Measurements from ENCODE around the gene BMPR1A. TPM values are rescaled to one million over a fixed set of nuclear protein-coding genes. Genes with fewer than 3 reads are reported as not detected.

Gene BMPR1A
- total and polyA plus RNA-seq, 4 experiments from 2014 or later, result 4.7 to 21.0 (median 10.4) TPM

DNA sequence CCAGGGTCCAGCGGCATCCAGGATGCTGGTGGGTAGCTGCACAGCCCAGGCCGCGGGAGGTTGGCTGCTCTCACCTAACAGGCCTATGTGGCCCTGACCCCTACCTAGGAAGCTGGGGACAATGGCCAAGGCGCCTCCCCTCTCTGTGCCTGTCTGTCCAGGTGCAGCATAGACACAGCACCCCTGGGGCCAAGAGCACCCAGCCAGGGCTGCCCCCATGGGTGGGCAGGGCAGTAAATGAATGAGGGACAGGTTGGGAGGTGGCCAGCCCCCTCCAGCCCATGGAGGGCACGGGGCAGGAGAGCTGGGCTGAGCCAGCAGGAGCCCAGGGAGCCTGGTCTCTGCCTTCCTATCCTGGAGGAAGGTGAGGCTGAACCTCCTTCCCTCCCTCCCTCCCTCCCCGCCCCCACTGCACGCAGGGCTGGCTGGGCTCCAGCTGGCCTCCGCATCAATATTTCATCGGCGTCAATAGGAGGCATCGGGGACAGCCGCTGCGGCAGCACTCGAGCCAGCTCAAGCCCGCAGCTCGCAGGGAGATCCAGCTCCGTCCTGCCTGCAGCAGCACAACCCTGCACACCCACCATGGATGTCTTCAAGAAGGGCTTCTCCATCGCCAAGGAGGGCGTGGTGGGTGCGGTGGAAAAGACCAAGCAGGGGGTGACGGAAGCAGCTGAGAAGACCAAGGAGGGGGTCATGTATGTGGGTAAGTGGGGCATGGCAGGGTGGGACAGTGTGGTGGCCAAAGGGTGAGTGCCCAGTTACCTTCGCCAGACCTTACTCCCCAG lies 201.9 kb downstream of the BMPR1A start, which contains the start of gene SNCG:
SNCG (plus strand) TSS at position 484 of the 785 bp plus-strand sequence; CDS start at position 583, 99 bp downstream.
- Histone ChIP-seq H3K27me3 (ENCODE audit: insufficient read depth, low read length) (no peaks in the 10 kb centered on the region), H3K27ac (ENCODE audit: low read depth, low read length) (no peak within 1 kb of the TSS), H3K9me3 (ENCODE audit: control insufficient read depth in 1 of 2, low read length in 2 of 2) (no peaks in the 10 kb centered on the region), H3K4me1 (ENCODE audit: insufficient read depth, low read length) (peaks cover 4% of the 10 kb centered on the region), H3K36me3 (ENCODE audit: insufficient read depth, low read length) (no peaks in the 10 kb centered on the region), H3K4me3 (ENCODE audit: low read length in 2 of 2) (no peak within 1 kb of the TSS)
- intact Hi-C loops (cut with micrococcal nuclease), result no loop called here
- ChIA-PET CTCF (ENCODE audit: partially characterized antibody) (no interaction called here), POLR2A (ENCODE audit: partially characterized antibody) (interaction anchor here (1.1 kb wide), 1 partner anchor 8 kb away, joined by 3 read pairs; no protein-coding TSS in a partner anchor)
- H3K27me3 Mint-ChIP-seq, result no peaks in the 10 kb centered on the region
- H3K4me1 Mint-ChIP-seq, result peaks cover 4 to 5% (median 4%) of the 10 kb centered on the region in 4 donors
- peaks cover 0 to 4% (median 2%) of the 10 kb centered on the region in 8 donors for H3K9me3 Mint-ChIP-seq
- no peak within 1 kb of the TSS for H3K27ac Mint-ChIP-seq
- H3K4me3 Mint-ChIP-seq, result no peak within 1 kb of the TSS
- H3K36me3 Mint-ChIP-seq, result no peaks in the 10 kb centered on the region
- no peak for DNase-seq

DNA sequence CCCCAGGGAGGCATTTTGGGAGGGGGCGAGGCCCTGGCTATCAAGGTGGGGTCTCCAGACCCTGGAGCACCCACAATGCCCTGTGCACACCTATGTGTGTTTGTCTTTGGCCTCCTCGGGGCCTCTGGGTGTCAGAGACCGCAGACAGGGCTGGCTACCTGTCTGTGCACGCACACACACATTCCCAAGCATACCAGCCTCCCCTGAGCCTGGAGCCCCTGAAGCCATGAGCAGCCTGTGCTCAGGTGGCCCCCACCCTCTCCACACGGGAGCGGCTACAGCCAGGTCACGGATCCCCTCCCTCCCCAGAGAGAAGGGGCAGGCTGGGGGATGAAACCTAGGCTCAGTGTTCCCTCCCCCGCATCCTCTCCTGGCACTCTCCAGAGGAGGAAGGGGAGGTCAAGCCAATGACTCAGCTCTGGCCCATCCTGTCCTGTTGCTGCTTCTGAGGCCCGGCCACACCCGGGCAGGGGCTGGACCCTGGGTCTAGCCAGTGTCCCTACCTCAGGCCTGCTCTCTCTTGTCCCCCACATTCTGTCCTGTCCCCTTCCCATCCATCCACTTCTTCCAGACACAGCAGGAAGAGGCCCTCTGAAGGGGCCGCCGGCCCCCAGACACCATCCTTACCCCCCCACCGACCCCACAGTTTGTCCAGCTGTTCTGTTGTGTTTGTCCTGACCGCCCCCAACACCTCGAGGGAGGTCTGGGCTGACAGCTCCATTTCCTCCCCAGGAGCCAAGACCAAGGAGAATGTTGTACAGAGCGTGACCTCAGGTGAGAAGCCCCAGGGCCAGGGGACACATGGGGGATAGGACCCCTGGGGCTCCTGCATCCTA lies 202.7 kb downstream of the BMPR1A start:
- Histone ChIP-seq H3K4me1 (ENCODE audit: insufficient read depth, low read length) (peaks cover 4% of the 10 kb centered on the region), H3K4me3 (ENCODE audit: low read length in 2 of 2) (no peak overlapping the region), H3K27ac (ENCODE audit: low read depth, low read length) (no peak overlapping the region), H3K36me3 (ENCODE audit: insufficient read depth, low read length) (no peaks in the 10 kb centered on the region), H3K9me3 (ENCODE audit: control insufficient read depth in 1 of 2, low read length in 2 of 2) (no peaks in the 10 kb centered on the region), H3K27me3 (ENCODE audit: insufficient read depth, low read length) (no peaks in the 10 kb centered on the region)
- intact Hi-C loops (cut with micrococcal nuclease), result no loop called here
- no peaks in the 10 kb centered on the region for H3K36me3 Mint-ChIP-seq
- ChIA-PET CTCF (ENCODE audit: partially characterized antibody) (interaction anchor here (2.6 kb wide), 1 partner anchor 20 kb away, joined by 32 read pairs; no protein-coding TSS in a partner anchor), POLR2A (ENCODE audit: partially characterized antibody) (interaction anchor here (1.1 kb wide), 1 partner anchor 9 kb away, joined by 3 read pairs; no protein-coding TSS in a partner anchor)
- no peak for DNase-seq
- no peaks in the 10 kb centered on the region for H3K9me3 Mint-ChIP-seq
- H3K4me3 Mint-ChIP-seq, result no peak overlapping the region
- H3K27me3 Mint-ChIP-seq, result no peaks in the 10 kb centered on the region
- H3K4me1 Mint-ChIP-seq, result peaks cover 4 to 5% (median 4%) of the 10 kb centered on the region in 4 donors
- H3K27ac Mint-ChIP-seq, result no peak overlapping the region

DNA sequence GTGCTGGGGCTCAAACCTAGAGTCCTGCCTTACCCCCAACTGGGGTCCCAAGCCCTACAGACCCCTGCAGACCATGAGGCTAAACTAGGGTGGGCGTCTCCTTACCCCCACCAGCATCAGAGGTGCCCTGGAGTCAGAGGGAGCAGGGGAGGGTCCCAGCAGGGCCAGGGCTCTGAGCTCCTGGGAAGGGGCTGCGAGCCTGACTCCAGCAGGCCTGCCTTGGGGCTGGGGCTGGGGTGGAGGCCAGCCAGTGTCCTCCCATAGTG lies 203.3 kb downstream of the BMPR1A start:
- Mint-ChIP-seq H3K27me3 (no peaks in the 10 kb centered on the region), H3K4me3 (no peak overlapping the region), H3K9me3 (no peaks in the 10 kb centered on the region), H3K4me1 (peaks cover 4 to 5% (median 4%) of the 10 kb centered on the region in 4 donors), H3K36me3 (no peaks in the 10 kb centered on the region), H3K27ac (no peak overlapping the region)
- no peak for DNase-seq
- CTCF ChIA-PET (ENCODE audit: partially characterized antibody), result interaction anchor here (1.4 to 2.6 kb wide), 2 partner anchors 10 to 20 kb away, joined by 4 to 32 read pairs; no protein-coding TSS in a partner anchor
- H3K27ac ChIP-seq (ENCODE audit: low read depth, low read length), result no peak overlapping the region
- H3K36me3 ChIP-seq (ENCODE audit: insufficient read depth, low read length), result no peaks in the 10 kb centered on the region
- POLR2A ChIA-PET (ENCODE audit: partially characterized antibody), result interaction anchor here (0.8 to 1.1 kb wide), 2 partner anchors 9 to 11 kb away, joined by 3 read pairs; no protein-coding TSS in a partner anchor
- no peak overlapping the region for H3K4me3 ChIP-seq (ENCODE audit: low read length in 2 of 2)
- H3K27me3 ChIP-seq (ENCODE audit: insufficient read depth, low read length), result no peaks in the 10 kb centered on the region
- peaks cover 4% of the 10 kb centered on the region for H3K4me1 ChIP-seq (ENCODE audit: insufficient read depth, low read length)
- intact Hi-C loops (cut with micrococcal nuclease), result loop anchor here (1.0 kb wide), 1 partner anchor 20 kb away; no protein-coding TSS in a partner anchor
- H3K9me3 ChIP-seq (ENCODE audit: control insufficient read depth in 1 of 2, low read length in 2 of 2), result no peaks in the 10 kb centered on the region

DNA sequence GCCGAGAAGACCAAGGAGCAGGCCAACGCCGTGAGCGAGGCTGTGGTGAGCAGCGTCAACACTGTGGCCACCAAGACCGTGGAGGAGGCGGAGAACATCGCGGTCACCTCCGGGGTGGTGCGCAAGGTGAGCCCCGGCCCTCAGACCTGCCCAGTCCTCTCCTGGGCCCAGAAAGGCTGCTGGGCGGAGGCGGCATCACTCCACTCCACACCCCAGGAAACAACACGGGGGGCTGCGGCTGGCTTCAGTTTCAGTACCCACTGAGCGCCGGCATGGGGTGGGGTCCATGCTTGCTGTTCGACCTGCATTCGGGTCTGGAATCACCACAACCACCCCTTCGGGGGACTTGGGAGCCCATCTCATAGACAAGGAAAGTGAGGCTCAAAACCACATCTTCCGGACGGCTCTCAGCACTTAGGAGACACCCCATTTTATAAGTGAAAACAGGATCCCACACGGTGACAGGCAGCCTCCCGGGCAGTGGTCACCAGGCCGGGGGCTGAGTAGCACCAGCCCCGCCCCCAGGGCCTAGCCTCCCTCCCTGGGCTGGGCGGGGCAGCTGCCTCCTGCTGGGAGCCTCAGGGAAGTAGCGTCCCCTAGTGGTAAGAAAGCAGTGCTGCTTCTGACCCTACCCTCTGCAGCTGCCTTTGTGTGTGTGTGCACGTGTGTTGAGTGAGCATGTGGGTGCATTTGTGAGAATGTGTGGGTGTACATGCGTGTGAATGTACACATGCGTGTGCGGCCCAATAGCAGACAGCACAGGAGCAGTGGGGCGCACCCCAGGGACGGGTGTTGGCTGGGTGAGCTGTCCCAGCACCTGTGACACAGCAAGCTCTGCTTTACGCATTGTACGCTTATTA lies 203.8 kb downstream of the BMPR1A start:
- no peak overlapping the region for H3K4me3 Mint-ChIP-seq
- no peaks in the 10 kb centered on the region for H3K27me3 Mint-ChIP-seq
- ChIA-PET CTCF (ENCODE audit: partially characterized antibody) (interaction anchor here (1.0 to 2.6 kb wide), 5 partner anchors 9 to 639 kb away, joined by 3 to 32 read pairs (median 4); no protein-coding TSS in a partner anchor), POLR2A (ENCODE audit: partially characterized antibody) (interaction anchor here (0.8 to 1.5 kb wide), 5 partner anchors 9 to 249 kb away, joined by 3 to 4 read pairs (median 3); no protein-coding TSS in a partner anchor)
- H3K4me1 Mint-ChIP-seq, result peaks cover 4 to 5% (median 5%) of the 10 kb centered on the region in 4 donors
- no peak overlapping the region for H3K4me3 ChIP-seq (ENCODE audit: low read length in 2 of 2)
- H3K27ac ChIP-seq (ENCODE audit: low read depth, low read length), result no peak overlapping the region
- H3K9me3 ChIP-seq (ENCODE audit: control insufficient read depth in 1 of 2, low read length in 2 of 2), result no peaks in the 10 kb centered on the region
- peaks cover 4% of the 10 kb centered on the region for H3K4me1 ChIP-seq (ENCODE audit: insufficient read depth, low read length)
- peak overlapping the region in 1 of 7 donors; percentile 72 for H3K27ac Mint-ChIP-seq
- H3K36me3 Mint-ChIP-seq, result no peaks in the 10 kb centered on the region
- intact Hi-C loops (cut with micrococcal nuclease), result loop anchor here (1.0 kb wide), 1 partner anchor 21 kb away; no protein-coding TSS in a partner anchor
- peak in 4 of 5 donors; percentile 42 to 57 (median 52) for DNase-seq
- no peaks in the 10 kb centered on the region for H3K27me3 ChIP-seq (ENCODE audit: insufficient read depth, low read length)
- H3K36me3 ChIP-seq (ENCODE audit: insufficient read depth, low read length), result no peaks in the 10 kb centered on the region
- no peaks in the 10 kb centered on the region for H3K9me3 Mint-ChIP-seq

DNA sequence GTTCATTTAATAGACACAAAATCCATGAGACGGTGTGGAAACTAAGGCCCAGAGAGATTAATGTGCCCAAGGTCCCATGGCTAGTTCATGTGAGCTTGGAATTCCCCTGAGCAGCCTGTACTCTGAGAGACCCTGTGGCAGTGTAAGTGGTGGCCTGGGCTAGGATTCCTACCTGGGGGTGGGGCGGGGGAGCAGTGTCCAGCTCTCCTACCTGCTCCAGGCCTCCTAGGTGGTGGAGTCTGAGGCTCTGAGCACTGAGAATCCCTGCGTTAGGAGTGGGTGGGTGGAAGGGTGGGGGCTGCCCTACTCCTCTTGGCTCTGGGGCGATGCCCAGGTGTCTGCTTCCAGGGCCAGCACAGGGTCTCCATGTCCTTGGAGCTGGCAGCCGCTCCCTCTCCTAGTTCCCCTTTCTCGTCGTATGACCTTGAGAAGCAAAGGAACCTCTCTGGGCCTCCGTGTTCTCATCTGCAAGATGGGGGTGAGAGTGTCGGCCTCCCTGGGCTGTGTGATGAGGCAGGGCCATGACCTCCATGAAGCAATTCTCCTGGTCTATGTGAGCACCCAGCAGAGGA lies 204.5 kb downstream of the BMPR1A start:
- Histone ChIP-seq H3K36me3 (ENCODE audit: insufficient read depth, low read length) (no peaks in the 10 kb centered on the region), H3K27me3 (ENCODE audit: insufficient read depth, low read length) (no peaks in the 10 kb centered on the region), H3K4me1 (ENCODE audit: insufficient read depth, low read length) (peaks cover 5% of the 10 kb centered on the region), H3K4me3 (ENCODE audit: low read length in 2 of 2) (no peak overlapping the region), H3K27ac (ENCODE audit: low read depth, low read length) (no peak overlapping the region), H3K9me3 (ENCODE audit: control insufficient read depth in 1 of 2, low read length in 2 of 2) (no peaks in the 10 kb centered on the region)
- Mint-ChIP-seq H3K4me1 (peaks cover 9 to 11% (median 10%) of the 10 kb centered on the region in 4 donors), H3K27me3 (no peaks in the 10 kb centered on the region), H3K4me3 (no peak overlapping the region), H3K27ac (peak overlapping the region in 1 of 7 donors; percentile 72), H3K9me3 (no peaks in the 10 kb centered on the region), H3K36me3 (no peaks in the 10 kb centered on the region)
- intact Hi-C loops (cut with micrococcal nuclease), result loop anchor here (1.0 kb wide), 1 partner anchor 22 kb away; no protein-coding TSS in a partner anchor
- POLR2A ChIA-PET (ENCODE audit: partially characterized antibody), result interaction anchor here (0.8 to 1.5 kb wide), 4 partner anchors 9 to 250 kb away, joined by 3 to 4 read pairs (median 4); no protein-coding TSS in a partner anchor
- CTCF ChIA-PET (ENCODE audit: partially characterized antibody), result interaction anchor here (1.0 to 2.6 kb wide), 5 partner anchors 9 to 639 kb away, joined by 3 to 32 read pairs (median 4); no protein-coding TSS in a partner anchor
- no peak for DNase-seq

DNA sequence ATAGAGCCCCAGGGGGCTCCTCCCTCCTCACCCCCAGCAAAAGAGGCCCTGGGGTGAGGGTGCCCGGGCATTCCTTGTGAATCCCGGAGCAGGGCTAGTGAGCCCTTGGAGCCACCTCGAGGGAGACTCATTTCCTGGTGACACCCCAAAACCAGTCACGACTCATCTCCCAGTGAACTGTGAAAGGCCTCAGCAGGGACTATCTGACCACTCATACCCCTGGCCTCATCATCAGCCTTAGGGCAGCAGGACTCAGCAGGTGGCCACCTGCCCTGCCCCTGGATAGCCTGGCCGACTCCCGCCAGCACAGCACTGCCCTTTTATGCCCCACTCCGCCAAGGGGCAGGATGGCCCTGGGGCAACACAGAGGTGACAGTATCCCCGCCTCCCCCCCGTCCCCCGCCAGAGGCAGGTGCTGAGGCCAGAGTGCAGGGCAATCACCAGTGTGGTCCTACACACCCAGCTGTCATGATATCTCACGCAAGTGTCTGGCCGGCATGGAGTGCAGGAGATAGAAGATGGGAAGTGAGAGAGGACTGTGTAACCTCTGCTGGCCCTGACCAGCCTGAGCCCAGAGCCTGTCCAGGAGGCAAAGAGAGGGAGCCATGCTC lies 205.2 kb downstream of the BMPR1A start:
- no peak for DNase-seq
- Mint-ChIP-seq H3K27me3 (no peaks in the 10 kb centered on the region), H3K4me1 (peaks cover 13 to 16% (median 14%) of the 10 kb centered on the region in 4 donors), H3K36me3 (no peaks in the 10 kb centered on the region), H3K4me3 (no peak overlapping the region), H3K9me3 (no peaks in the 10 kb centered on the region), H3K27ac (no peak overlapping the region)
- Histone ChIP-seq H3K27ac (ENCODE audit: low read depth, low read length) (no peak overlapping the region), H3K27me3 (ENCODE audit: insufficient read depth, low read length) (no peaks in the 10 kb centered on the region), H3K4me3 (ENCODE audit: low read length in 2 of 2) (no peak overlapping the region), H3K36me3 (ENCODE audit: insufficient read depth, low read length) (no peaks in the 10 kb centered on the region), H3K4me1 (ENCODE audit: insufficient read depth, low read length) (peaks cover 11% of the 10 kb centered on the region), H3K9me3 (ENCODE audit: control insufficient read depth in 1 of 2, low read length in 2 of 2) (no peaks in the 10 kb centered on the region)
- intact Hi-C loops (cut with micrococcal nuclease), result no loop called here
- ChIA-PET CTCF (ENCODE audit: partially characterized antibody) (interaction anchor here (2.6 kb wide), 1 partner anchor 22 kb away, joined by 32 read pairs; no protein-coding TSS in a partner anchor), POLR2A (ENCODE audit: partially characterized antibody) (interaction anchor here (1.5 kb wide), 1 partner anchor 8 kb away, joined by 3 read pairs; no protein-coding TSS in a partner anchor)

All from CD4-positive, alpha-beta memory T cell (primary cell).